Non-pigmented ciliary epithelial cell (primary cell): ENCODE data around the gene RRAS.
"Not testable (repeated sequence)": the region's sequence is repeated elsewhere in the genome, so short reads cannot be mapped to it uniquely, and the experiment has no call there.

ENCODE experiments used
- DNase-seq: peaks from one replicate; pipeline ENCODE4 v3.0.0-alpha.2; 2010; ENCODE audit warnings: low read depth

The RRAS gene

DNA sequence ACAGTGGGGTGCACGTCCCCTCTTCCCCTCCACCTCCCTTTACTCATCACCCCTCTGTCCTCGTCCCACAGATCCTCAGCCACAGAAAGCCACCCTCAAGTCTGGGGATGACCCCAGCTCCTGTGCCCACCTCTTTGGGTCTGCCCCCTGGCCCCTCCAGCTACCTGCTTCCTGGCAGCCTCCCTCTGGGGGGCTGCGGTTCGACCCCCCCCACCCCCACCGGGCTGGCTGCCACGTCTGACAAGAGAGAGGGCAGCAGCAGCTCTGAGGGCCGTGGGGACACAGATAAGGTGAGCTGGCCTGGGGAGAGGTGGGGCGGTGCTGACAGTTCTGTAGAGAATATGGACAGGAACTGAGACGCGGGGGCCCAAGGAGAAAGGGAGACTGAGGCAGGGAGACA is 14.6 kb upstream of the RRAS start:
- DNase-seq: no peak

DNA sequence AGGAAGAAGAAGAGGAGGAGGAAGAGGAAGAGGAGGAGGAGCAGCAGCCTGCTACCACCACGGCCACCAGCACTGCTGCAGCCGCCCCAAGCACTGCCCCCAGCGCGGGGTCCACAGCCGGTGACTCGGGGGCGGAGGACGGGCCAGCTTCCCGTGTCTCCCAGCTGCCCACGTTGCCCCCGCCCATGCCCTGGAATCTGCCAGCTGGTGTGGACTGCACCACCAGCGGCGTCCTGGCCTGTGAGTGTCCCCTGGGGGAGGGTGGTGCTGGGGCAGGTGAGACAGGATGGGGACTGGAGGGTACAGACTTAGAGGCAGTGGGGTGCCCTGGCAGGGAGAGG is 13.5 kb upstream of the RRAS start:
- DNase-seq: no peak

DNA sequence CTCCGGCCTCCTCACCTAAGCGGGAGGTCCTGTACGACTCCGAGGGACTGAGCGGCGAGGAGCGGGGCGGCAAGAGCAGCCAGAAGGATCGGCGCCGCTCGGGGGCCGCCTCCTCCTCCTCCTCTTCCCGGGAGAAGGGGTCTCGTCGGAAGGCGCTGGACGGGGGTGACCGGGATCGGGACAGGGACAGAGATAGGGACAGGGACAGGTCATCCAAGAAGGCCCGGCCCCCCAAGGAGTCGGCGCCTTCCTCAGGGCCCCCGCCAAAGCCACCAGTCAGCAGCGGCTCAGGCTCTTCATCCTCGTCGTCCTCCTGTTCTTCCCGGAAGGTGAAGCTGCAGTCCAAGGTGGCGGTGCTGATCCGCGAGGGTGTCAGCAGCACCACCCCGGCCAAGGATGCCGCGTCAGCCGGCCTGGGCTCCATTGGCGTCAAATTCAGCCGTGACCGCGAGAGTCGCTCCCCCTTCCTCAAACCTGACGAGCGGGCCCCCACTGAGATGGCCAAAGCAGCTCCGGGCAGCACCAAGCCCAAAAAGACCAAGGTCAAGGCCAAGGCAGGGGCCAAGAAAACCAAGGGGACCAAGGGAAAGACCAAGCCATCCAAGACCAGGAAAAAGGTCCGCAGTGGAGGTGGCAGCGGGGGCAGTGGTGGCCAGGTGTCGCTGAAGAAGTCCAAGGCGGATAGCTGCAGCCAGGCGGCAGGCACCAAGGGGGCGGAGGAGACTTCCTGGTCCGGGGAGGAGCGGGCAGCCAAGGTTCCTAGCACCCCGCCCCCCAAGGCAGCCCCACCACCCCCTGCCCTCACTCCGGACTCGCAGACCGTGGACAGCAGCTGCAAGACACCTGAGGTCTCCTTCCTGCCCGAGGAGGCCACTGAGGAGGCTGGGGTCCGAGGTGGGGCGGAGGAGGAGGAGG is 12.9 kb upstream of the RRAS start:
- DNase-seq: no peak

DNA sequence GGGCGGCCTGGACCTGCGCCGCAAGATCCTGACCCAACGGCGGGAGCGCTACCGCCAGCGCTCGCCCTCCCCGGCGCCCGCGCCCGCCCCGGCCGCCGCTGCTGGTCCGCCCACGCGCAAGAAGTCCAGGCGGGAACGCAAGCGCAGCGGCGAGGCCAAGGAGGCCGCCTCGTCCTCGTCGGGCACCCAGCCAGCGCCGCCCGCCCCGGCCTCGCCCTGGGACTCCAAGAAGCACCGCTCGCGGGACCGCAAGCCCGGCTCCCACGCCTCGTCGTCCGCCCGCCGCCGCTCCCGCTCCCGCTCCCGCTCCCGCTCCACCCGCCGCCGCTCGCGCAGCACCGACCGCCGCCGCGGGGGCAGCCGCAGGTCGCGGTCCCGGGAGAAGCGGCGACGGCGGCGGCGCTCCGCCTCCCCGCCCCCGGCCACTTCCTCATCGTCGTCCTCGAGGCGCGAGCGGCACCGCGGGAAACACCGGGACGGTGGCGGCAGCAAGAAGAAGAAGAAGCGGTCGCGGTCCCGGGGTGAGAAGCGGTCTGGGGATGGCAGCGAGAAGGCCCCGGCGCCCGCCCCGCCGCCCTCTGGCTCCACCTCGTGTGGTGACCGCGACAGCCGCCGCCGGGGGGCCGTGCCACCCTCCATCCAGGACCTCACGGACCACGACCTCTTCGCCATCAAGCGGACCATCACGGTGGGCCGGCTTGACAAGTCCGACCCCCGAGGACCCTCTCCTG is 12.0 kb upstream of the RRAS start:
- no peak for DNase-seq

DNA sequence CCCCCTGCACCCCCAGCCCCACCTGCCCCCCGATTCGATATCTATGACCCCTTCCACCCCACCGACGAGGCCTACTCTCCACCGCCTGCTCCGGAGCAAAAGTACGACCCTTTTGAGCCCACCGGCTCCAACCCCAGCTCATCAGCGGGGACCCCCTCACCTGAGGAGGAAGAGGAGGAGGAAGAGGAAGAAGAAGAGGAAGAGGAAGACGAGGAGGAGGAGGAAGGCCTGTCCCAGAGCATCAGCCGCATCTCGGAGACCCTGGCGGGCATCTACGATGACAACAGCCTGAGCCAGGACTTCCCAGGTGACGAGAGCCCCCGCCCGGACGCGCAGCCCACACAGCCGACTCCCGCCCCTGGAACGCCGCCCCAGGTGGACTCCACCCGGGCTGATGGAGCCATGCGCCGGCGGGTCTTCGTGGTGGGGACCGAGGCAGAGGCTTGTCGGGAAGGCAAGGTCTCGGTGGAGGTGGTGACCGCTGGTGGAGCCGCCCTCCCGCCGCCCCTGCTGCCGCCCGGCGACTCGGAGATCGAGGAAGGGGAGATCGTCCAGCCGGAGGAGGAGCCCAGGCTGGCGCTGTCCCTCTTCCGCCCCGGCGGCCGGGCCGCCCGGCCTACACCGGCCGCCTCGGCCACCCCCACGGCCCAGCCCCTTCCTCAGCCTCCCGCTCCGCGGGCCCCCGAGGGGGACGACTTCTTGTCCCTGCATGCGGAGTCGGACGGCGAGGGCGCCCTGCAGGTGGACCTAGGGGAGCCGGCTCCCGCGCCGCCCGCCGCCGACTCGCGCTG is 11.3 kb upstream of the RRAS start:
- DNase-seq: no peak

DNA sequence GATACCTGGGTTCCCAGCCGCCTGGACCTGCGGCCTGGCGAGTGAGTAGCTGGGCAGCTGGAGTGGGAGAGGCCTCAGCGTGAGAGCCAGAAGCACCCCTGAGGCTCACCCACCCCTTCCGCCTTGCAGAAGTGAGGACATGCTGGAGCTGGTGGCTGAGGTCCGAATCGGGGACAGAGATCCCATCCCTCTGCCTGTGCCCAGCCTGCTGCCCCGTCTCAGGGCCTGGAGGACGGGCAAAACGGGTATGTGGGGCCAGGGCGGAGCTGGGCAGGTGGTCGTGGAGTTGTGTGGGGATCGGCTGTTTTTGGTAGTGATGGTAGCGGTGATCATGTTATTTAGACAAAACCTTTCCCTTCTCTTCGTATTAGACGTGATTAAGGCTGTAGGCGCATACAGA is 6.6 kb upstream of the RRAS start:
- DNase-seq: no peak

DNA sequence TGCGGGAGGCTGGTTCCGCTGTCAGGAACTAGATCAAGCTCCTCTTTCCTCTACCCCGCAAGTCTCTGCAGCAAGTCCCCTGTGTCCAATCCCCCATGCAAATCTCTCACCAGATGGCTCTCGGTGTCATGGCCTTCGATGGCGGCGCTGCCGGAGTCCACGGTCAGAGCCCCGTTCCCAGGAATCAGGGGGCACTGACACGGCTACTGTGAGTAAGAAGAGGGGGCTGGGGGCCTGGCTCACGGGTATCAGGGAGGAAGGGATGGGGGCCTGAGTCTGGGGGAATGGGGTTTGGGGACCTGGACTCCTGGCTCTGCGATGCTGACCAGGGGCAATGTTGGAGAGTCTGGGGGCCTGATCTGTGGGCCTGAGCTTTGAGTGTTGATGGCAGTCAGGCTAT is 6.1 kb upstream of the RRAS start:
- DNase-seq: no peak

DNA sequence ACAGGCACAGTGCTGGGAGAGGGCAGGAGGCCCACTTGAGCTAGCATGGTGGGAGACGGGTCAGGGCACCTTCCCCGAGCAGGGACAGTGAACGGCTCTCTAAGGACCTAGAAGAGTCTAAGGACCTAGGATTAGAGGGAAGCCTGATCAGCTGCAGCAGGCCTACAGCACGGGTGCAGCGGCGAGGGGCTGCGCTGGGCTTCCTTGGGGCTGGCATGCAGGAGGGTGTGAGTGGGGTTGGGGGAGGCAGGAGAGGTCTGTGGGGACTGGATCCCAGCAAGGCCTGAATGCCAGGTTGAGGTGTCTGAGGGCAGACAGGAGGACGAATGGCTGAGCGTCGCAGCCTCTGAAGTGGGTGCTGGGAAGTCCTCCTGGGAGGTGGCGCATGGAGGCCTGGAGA is 5.6 kb upstream of the RRAS start:
- no peak for DNase-seq

DNA sequence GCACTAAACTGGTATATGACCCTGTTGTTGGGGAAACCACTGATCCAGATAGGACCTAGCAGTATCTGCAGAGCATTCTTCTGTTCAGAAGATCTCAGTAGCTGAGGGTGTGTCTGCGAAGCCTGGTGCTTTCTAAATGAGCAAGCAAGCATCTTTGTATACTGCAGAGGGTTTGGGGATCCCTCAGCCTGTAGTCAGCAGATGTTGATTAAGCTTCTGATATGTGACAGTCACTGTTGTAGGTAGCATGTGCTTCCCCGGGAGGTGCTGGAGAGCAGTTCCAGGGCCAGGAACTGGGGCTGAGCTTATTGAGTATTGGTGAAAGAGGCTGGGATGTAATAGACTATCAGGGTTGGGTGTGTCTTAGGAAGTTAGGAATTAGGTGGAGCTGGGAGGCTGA is 3.5 kb upstream of the RRAS start:
- no peak for DNase-seq

DNA sequence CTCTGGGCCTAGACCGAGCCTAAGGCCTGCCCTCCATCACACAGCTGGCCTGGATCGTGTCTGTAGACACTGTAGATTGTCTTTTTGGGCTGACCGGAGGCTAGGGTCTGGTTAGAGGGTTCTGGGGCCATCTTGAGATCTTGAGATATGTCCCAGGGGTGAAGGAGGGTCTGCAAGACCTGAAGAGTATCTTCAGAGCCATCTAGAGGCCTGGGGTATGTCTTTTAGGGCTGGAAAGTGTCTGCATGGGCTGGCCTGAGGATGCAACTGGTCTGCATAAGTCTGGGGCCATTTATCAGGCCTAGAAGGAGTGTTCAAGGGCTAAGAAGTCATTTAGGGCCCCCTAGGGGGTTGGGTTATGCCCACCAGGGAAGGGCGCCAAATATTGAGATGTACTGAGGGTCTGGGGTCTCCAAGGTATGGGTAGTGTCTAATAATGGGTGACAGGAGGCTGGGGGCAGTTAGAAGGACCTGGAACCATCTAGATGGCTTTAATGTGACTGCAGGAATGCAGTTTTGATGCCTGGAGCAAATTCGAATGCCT is 2.6 kb upstream of the RRAS start:
- DNase-seq: no peak

DNA sequence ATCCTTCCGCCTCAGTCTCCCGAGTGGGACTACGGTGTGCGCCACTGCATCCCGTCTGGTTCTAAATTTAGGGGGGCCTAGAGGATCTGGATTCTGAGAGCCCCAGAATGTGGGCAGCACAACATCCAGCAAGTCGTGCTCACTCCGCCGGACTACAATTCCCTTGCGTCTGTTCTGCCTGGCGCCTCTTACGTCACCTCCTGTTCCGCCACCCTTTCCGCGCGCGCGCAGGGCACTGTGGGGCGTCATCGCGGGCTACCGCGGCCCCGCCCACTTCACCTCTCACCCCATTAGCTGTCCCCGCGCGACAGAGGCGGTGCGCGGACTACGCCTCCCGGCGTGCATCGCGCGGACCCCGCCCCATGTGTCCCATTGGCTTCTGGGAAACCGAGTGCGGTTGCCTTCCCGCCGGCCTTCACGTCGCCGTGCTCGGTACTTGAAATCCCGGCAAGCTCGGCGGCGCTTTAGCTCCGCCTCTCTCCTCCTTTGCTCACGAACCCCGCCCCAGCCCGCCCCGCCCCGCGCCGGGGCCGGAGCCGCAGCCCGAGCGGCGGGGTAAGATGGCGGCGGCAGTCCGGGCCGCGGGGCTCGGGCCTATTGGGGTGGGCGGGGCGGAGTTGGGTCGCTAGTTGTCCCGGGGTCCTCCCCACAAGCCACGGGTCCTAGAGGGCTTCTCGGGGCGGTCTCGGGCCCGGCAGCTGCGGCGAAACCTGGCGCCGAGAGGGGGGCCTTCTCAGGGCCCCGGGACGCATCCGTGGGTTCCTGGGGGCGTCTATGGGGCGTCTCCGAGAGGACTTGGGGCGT is 1.9 kb upstream of the RRAS start, which contains the start of gene SCAF1:
TSS of gene SCAF1 (plus strand) at position 522 of the 804 bp plus-strand sequence. CDS start 2,818 bp downstream, outside the sequence.
- peak; percentile 97 for DNase-seq

DNA sequence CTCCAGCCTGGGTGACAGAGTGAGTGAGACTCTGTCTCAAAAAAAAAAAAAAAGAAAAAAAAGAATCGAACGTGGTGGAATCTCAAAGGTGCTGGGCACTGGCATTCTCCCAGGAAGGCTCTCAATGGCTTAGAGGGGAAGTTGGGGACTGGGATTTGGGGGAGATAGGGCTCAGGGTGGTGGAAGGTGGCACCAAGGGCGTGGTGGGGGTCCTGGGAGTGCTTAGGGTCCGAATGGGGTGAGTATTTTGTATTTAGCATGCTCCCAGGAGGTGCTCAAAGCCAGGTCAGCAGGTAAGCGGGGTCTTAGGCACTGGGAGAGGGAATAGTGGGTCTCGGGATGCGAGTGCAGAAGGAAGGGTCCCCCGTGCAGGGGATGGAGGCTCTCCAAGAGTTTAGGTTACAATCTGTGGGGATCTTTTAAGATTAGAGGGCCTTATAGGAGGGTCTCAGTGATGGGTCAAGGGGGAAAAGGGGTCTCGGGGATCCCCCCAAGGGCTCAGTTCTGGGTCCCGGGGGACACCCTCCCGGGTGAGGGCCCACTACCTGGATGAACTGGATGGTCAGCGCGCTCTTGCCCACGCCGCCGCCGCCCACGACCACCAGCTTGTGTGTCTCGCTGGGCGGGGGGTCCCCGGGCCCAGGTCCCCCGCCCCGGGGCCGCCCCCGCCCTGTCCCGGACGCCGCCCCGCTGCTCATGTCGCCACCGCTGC is 386 bp downstream of the RRAS start:
- DNase-seq: no peak

DNA sequence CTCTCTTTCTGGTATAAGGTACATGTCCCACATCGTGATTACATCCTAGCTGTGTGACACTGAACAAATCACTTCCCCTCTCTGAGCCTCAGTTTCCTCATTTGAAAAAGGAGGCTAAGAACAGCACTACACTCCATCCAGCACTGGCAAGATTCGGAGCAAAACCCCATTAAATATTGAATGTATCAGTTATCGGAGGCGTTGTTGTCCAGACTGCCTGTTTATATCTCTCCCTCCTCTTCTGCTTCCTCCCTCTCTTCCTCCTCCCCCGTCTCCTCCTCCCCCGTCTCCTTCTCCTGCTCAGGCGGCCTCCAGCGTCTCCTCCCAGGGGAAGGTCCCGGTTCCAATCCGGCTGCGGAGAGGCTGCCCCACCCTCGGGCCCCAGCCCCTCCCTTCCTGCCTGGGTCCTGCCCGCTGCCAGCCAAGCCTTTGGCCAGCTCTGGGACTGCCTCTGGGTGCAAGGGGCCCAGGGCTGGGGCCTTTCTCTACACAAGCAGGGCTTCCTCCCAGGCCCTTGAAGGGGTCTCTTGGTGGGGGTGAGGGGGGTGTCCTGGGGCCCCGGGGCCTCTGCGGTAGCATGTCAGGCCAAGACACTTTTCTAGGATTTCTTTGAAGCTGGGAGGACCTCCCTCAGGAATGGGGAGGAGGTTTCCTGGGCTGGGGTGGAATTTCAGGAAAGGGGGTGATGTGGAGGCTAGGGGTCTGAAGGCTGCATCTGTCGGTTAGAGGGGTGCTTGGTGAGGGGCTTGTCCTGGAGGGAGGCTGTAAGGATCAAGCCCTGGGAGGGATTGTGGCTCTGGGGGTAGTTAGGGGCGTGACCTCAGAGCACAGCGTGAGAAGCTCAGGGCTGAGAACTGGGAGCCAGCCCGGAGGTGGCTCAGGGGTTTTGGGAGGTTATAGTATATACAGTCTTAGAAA is 1.9 kb downstream of the RRAS start:
- DNase-seq: no peak

DNA sequence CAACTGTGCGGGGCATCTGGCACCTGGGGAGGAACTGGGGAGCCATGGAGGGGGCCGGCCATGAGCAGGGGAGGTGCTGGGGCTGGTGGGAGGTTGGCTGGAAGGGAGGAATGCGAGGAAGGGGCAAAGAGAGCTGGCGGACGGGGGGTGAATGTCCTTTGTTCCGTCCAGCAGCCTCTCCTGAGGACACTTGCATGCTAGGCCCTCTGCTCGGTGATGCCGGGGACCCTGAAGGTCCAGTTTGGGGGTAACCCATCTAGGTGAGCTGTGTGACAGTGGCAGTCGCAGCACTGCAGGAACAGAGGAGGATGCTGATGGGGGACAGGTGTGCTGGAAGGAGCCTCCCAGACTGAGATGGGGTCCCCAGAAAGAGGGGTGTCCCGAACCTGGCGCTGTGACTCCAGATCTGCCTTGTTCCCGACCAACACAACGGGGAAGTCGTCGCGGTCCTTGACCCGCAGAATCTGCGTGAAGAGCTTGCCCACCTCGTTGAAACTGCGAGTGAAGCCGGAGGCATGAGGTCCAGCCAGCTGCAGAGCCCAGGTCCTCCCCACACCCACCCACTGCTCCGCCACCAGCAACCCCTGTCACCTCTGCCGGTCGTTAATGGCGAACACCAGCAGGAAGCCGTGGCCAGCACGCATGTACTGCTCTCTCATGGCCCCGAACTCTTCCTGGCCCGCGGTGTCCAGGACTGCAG is 3.6 kb downstream of the RRAS start:
- no peak for DNase-seq

DNA sequence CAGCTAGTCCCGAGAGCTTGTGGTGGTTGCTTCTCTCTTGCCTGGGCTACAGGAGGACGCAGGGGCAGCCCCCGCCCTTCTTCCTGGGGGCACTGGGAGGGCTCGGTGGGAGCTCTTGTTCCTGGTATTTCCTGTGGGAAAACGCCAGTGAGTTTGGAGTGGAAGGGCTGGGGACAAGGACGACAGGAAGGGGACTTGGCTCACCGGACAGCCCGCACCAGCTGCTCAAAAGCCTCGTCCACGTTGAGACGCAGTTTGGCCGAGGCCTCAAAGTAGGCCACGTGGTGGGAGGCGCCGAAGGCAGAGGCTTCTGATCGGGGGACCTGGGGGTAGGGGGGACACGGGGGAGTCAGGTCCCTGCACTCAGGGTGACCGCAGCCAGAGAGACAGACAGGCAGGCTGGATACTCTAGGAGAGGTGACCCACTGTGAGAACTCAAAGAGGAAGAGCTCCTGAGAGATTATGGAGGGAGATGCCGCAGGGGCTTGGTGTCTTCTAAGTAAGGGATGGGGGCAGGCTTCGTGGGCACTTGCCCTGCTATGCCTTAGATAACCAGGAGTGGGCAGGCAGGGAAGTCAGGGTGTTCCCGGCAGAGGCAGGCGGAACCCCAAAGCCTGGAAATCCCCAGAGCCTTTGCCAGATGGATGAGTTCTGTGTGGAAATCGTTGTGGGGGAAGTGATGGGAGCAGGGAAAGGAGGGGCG is 4.3 kb downstream of the RRAS start:
- DNase-seq: no peak

DNA sequence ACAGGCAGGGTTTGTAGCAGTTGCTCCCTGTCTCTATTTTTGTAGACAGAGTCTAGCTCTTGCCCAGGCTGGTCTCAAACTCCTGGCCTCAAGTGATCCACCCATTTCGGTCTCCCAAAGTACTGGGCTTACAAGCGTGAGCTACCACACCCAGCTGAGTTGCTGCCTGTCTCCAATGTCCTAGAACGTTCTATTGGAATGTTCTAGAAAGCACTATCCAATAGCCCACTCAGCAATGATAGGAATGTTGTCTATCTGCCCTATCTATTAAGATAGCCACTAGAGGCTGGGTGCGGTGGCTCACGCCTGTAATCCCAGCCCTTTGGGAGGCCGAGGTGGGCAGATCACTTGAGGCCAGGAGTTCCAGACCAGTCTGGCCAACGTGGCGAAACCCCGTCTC is 6.7 kb downstream of the RRAS start:
- DNase-seq: not testable (repeated sequence)

DNA sequence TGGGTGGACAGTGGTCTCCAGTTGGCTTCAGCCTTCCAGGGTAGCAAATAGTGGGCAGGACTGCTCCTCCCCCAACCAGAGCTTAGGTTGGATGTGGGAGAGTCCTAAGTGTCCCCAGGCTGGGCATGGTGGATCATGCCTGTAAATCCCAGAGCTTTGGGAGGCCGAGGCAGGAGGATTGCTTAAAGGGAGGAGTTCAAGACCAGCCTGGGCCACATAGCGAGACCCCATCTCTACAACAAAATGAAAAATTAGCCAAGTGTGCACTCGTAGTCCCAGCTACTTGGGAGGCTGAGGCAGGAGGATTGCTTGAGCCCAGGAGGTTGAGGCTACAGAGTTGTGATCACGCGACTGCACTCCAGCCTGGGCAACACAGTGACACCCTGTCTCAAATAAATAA is 7.4 kb downstream of the RRAS start:
- DNase-seq: no peak

DNA sequence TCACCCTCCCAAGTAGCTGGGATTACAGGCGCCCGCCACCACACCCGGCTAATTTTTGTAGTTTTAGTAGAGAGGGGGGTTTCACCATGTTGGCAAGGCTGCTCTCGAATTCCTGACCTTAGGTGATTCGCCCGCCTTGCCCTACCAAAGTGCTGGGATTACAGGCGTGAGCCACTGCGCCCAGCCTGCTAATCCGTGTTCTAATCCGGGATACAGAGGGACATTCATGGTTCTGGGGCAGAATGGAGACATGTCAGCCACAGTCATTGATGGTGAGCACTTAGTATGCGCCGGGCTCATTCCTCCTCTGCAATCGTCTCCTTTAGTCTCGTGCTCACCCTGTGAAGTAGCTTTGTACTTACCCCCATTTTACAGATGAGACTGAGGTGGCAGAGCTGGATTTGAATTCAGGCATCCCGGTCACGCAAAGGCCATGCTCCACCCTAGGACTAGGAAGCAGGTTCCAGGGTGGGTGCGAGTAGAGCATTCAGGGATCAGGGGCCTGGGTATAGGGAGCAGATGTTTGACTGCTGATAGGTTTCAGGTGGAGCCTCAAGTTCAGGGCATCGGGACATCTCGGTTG is 8.2 kb downstream of the RRAS start:
- DNase-seq: no peak
